NCI-H774 (cell line): ENCODE results near the gene CASZ1.

Experiments used
- DNase-seq: peaks from one replicate; lab custom pipeline; 2025; lab: John Stamatoyannopoulos, UW

The CASZ1 gene

DNA sequence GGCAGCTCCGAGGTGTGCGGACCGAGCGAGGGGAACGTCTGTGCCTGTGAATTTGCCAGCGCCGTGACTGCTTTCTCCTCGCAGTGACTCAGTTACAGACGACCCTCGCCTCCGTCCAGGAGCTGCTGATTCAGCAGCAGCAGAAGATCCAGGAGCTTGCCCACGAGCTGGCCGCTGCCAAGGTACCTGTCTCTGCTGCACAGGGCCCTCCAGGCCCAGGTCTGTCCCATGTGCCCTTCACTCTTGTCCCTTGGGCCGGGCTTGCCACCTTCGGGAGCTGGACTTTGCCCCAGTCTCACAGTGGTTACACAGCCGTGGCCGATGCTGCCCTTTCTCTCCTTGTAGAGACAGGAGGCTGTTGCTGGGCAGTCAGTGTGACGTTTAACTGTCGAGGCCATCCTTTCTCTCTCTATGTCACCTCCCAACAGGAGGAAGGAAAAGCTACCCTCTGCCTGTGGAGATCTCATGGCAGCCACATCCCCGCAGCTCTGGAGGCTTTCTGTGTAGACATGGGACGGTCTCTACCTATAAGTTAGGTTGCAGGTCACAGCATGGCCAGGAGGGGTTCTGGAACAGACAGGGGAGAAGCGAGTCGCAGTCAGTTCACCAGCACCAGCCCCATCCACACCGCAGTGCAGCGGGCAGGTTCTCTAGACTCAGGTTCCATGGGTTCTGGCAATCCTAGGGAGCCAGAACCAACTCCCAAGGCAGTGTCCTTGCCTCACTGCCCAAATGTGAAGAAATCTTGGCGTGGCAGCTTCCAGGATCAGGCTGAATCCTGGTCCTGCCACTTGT is 172.0 kb downstream of the CASZ1 start:
- DNase-seq = no peak

DNA sequence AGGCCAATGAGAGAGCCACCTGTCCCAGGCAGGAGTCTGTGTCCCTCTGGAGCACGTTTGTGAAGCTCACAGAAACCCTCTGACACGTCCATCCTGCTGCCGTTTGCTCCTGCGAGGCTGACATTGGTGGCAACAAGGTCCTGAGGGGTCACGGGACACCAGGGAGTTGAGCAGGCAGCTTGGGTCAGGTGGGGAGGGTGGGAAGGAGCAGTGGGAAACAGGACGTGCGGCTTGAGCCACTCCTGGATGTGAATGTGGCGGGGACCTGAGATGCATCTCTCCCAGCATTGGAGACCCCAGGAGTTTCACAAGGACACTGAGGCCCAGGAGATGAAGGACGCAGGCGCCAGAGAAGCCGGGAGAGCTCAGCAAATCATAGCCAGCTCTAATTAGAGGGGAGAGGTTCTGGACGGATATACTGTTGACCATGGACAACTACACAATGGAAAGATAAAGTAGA is 172.7 kb downstream of the CASZ1 start:
- DNase-seq = no peak

DNA sequence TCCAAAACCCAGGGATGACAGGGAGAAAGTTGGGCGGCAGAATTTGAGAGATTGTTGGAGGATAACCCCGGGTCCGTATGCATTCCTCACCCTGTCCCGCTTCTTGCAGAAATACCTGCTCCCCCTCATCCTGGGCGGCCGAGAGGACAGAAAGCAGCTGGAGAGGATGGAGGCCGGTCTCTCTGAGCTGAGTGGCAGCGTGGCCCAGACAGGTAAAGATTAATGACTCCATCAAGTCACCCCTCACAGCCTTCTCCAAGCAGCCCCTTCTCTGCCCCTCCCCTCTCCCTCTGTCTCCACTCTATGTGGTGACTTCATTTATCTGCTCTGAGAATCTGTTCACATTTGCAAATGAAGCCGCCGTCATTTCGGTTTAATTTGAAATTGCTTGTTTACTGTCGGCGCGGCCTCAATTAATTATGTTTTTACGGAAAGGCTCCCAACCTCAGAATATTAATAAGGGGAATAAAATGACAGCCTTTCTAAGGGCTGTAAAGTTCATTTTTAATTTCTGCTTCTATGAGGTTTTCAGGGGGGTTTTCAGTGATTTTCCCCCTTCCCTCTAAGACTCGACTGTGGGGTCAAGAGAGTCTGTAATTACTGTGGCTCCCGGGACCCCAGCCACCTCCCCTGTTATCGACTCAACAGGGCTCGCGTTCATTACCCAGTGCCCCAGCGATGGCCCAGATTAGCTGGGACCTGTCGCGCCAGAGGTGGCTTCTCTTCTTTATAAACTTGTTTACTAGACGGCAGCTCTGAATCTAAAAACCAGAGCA is 173.3 kb downstream of the CASZ1 start:
- DNase-seq = no peak

DNA sequence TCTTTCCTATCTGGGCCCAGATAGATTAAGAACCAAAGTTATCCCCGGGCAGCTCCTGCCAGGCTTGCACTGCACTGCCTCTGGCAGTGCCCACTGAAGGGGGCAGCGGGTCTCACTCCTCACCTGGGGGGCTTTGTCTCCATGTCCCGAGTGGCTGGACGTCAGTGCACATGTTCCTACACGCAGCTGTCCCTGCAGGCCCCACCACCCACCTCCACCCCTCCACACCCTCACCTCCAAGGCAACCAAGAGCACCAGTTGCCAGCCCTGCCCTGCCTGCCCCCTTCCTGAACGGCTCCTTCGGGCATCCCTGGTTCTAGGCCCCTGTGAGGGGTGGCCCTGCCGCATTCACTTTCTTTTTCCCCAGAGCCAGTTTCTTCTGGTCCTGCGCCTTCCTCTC is 174.5 kb downstream of the CASZ1 start:
- no peak for DNase-seq

DNA sequence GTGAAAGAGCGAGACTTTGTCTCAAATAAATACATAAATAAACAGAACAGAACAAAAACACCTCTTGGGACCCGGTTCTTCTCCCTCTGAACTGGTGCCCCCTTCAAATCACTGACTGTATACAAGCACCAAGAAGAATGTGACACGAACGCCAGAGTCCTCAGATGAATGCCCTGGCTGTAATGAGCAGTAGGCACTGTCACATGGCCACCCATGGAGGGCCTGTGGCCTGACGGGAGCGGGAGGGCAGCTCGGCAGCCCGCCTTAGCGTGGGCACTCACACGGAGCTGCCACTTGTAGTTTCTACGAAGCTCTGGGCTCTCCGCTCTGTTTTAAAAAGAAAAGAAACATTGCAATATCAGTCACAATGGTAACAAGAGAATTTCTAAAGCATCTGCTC is 175.7 kb downstream of the CASZ1 start:
- DNase-seq = no peak

DNA sequence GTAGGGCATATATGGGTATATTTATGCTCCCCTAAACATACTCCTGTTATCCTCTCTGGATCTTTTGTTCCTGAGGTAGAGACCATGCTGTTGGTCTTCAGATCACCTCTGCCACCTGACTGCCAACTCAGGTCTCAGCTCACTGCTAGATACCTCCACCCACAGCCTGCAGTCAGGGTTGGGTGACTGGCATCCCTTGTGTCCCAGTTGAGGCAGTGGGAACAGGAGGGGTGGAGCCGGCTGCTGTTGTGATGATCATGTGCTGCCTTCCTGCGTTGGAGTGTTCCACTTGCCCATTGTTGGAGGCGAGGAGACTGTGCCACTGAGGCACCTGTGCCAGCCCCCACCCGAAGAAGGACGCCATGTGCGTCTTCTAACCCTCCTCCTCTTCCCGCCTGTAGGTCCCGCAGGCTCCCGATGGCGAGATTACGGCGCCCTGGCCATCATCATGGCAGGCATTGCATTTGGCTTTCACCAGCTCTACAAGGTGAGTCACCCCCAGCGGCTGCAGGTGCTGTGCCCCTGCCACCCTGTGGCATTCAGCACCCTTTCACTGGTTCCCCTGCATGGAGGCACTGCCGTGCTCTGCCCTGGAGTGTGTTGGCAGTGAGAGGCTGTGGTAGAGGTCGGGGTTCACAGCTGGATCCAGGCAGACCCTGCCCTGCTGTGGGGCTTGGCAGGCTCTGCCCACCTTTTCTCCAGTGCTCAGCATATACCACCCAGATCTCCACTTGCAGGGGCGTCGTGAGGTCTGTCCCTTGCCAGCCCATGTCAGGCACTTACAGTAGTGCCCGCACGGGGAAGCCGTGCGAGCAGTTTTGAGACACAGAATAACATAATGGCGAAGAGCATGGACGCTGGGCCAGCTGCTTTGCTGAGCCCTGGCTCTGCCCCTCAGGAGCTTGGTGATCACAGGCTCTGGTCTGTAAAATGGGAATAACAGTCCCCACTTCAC is 178.2 kb downstream of the CASZ1 start:
- DNase-seq = no peak

DNA sequence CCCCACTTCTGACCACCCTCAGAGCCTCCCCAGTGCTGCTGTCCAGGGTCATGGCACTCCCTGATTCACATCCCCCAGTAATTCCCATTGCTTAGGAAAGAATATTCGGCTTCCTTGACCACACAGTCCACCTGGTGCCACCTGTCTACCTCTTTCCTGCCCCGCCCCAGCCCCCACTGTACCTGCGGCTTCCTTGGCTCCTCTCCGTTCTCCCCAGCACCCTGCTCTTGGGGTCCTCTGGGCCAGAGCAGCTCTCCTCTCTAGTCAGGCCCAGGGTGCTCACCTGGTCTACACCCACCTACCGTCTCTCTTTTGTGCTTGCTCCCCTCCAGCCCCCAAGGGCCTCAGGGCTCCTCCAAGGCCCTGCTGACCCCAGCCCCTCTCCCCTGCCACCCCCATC is 179.1 kb downstream of the CASZ1 start:
- DNase-seq = no peak

DNA sequence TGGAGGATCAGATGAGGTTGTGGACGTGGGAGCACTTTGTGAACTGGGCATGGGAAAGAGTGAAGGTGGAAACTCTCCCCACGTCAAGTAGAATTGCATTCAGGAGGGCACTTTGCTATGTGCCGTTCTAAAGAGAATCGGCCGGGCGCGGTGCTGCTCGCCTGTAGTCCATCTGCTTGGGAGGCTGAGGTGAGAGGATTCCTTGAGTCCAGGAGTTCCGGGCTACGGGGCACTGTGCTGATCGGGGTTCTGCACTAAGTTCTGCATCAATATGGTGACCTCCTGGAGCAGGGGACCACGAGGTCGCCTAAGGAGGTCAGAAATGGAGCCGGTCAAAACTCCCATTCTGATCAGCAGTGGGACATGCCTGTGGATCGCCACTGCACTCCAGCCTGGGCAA is 179.8 kb downstream of the CASZ1 start:
- DNase-seq = no peak

DNA sequence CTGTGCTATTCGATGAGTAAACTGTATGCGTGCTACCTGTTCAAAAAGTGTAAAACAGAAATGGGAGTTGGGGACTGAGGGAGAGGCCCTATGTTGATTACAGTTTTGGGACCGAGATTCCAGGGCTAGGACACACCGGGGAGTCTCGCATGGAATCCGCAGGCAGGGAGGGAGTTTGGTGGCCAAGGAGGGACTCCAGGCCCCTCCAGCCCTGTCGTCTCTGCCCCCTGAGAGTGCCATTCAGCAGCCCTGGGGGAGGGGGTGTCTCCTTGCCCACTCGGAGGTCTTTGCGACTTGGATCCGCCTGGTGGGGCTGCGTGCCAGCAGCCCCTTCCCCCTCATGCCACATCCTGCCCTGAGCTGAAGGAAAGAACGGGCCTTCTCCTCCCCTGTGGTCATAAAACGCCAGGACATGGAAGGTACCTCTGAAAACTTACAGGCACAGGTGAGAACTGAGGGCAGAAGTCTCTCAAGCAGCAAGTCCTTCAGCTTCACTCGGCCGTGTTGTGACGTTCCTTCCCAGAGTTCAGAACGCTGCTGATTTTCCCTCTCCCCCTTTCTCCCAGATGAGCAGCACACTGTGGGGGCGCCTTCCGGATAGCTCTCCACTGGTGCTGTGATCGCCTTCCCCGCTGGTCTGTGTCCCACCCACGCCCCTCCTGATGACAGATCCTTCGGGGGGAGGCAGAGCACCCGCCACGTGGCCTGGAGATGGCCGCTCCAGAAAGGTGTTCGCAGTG is 180.3 kb downstream of the CASZ1 start:
- no peak for DNase-seq

DNA sequence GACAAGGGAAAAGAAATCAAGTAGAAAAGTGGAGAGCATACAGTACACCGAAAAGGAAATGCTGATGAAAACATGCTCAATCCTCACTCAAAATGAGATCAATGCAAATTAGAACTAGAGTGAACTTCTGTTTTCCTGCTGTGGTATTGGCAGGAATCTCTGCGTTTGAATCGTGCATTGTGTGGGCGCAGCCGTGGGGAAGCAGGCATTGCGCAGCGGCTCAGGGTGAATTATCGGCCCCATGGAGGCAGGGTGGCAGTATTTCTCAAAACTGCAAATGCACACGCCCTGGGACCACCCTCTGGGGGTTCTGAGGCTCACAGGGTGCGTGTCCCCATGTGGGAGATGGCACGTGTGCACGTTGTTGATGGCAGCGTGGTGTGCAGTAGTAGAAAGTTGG is 181.1 kb downstream of the CASZ1 start:
- no peak for DNase-seq

DNA sequence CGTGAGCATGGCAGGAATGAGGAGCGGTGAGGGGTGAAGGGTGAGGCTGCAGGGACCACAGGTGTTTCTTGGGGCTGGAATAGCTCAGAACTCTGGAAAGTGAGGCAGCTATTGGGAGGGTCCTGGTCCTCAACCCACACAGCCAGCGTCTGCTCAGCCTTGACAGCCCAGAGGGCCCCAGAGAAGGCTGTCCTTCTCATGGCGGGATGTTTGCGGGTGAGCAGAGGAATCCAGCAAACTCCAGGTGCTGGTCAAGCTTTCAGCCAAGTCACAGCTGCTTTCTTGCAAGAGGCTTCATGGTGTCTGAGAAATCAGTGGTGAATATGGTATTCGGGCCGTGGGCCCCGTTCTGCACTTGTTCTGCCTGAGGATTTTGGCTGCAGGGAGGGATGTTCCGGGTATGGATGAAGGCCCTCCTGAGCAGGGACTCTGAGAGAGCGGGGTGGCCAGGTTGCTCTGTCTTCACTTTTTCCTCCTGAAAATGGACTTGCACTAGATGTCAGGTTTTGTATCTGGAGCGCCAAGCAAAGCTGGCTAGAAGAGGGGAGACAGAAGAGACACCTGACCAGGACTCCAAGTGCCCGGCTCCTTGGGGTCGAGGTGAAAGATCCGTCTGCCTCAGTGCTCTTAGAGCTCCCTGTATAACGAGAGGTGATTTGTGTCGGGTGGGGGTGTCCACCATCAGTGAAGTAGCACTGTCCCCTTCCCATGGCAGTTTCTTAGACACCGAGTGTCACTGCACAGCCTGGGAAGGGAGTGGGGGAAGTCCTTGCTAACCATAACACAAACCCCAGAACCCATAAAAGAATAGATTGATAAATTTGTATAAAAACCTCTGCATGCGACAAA is 181.8 kb downstream of the CASZ1 start:
- DNase-seq = no peak

DNA sequence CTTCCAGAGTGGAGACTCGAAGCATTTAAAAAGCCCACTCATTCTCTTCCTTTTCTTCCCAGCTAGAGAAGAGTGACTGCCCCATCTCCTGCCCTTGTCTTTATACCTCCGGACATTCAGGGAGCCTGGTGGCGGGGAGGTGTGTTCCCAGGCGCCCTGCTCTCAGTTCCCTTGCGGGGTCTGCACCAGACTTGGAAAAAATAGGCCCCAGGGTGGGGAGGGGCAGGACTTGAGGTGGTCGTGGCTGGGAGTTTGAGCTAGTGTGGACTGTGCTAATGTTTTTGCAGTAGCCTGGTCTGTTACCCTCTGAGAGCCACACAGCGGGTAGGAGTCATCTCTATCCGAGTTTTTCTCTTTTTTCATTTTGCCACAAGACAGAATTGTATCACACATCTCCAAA is 182.6 kb downstream of the CASZ1 start:
- DNase-seq = no peak

DNA sequence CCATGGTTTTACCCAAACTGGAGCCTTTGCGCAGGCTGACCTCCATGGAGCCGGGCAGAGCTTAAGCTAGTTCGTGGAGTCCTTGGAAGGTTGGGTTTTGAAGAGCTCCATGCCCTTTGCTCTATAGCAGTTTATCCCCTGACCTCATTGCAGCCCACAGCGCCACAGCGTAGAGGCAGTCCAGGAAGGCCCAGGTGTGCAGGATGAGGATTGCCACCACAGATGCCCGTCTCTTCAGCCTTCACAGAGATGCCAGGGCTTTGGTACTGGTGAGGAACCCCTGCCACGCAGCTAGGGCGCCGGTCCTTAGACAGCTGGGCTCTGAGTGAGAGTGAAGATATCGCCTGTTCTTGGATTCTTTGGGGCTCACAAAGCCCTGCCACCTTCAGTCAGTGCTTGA is 183.1 kb downstream of the CASZ1 start:
- DNase-seq = no peak

DNA sequence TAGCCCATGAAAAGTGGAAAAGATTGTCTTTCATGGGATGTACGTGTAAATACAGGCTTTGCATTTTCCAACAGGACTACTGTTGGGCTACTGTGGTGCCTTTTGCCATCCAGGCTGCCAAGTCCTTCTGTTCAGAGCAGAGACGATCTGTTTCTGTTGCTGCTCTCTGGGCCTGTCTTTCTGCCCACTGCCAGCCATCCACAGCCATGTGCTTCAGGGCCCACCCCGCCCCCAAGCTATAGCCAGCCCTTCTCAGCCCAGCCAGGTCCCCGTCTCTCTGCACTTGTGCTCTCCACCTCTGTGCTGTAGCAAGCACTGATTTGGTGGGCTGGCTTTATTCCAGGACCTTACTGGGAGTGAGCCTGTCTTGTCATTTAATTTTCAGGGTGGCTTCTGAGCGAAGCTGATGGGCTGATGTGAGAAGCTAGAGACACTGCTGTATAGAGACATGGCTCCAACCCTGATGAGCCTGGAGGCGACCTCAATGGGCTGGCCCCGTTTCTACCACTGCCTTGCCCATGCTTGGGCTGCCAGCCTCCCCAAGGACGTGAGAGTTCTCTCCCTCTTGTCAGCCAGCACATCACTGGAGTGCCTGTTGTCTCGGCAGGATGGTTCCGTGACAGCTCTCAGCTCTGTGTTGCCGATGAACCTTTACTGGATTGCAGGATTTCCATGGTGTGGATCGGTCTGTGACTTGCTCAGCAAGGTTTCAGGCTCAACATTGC is 183.8 kb downstream of the CASZ1 start:
- DNase-seq = no peak

DNA sequence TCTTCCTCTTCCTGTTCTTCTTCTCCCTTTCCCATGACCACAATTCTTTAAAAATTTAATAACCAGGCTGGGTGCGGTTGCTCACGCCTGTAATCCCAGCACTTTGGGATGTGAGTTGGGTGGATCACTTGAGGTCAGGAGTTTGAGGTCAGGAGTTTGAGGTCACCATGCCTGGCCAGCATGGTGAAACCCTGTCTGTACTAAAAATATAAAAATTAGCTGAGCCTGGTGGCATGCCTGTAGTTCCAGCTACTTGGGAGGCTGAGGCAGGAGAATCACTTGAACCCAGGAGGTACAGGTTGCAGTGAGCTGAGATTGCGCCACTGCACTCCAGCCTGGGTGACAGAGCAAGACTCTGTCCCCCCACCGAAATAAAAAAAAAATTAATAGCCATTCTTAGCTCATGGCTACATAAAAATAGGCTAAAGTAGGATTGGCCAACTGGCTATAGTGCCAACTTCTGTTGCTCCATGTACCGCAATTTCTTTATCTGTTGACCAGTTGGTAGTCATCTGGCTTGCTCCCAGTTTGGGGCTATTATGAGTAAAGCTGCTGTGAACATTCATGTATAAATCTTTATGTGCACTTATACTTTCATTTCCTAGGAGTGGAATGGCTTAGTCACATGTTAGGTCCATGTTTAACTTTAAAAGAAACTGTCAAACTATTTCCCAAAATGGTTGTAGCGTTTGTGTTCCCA is 185.4 kb downstream of the CASZ1 start:
- DNase-seq = no peak

DNA sequence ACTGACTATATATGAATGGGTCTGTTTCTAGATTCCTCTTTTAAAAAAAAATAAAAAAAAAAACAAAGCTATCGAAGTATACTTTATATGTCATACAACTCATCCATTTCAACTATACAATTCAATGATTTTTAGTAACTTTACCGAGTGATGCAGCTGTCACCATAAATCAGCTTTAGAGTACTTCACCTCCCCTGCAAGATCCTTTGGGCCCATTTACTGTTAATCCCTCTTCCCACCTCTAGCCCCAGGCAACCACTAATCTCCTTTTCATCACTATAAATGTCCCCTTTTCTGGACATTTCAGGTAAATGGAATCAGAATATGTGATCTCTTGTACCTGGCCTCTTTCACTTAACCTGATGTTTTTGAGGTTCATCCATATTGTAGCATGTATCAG is 187.8 kb downstream of the CASZ1 start:
- no peak for DNase-seq

DNA sequence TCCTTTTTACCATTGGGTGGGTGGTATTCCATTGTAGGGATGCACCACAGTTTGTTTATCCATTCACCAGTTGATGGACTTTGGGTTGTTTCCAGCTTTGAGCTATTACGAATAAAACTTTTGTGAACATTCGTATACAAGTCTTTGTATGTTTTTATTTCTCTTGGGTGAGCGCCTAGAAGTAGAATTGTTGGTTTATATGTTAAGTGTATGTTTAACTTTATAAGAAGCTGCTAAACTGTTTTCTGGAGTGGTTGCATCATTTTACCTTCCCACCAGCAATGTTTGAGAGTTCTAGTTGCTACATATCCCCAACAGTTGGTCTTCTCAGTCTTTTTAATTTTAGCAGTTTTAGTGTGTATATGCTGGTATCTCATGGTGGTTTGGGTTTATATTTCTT is 189.2 kb downstream of the CASZ1 start:
- DNase-seq = no peak

DNA sequence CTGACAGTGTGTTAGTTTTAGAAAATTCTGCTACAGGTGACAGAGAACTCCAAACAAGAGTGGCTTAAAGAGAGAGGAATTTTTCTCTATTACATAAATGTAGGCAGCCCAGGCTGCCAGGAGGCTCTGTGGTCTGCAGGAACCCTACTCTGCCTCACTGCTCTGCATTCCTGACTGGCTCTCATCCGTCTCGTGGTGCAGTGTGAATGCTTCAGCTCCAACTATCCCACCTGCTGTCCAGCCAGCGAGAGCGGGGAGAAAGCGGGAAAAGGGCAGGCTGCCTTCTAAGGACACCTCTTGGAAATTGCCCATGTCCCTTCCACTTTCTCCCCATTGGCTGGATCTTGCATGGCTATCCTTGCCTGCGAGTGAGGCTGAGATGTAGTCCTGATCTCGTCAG is 190.4 kb downstream of the CASZ1 start:
- no peak for DNase-seq

DNA sequence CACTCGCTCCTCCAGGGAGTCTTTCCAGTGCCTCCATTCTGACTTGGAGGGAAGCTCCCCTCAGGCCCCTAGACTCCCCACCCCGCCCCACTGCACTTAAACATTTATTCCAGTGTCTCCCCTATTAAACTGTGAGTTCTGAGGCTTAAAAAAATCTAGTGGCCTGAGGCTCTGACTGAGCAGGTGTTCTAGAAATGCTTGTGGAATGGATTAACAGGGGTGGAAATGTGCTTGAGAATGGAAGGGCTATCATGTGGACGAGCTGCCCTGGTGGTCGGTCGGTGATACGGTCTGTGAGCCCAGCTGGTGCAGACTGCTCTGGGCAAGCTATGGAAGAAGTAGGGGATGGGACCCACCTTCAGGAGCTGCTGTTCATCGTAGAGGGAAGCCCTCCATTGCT is 191.5 kb downstream of the CASZ1 start:
- no peak for DNase-seq
